Uterus (tissue), 2 donors: ENCODE results near the gene TATDN3.

Experiments
- POLR2A ChIP-seq, 2 donors: fragments of 450-650 bp; IDR thresholded peaks; one replicate each; pipeline ENCODE4 v1.6.1; 2016; ENCODE audit warnings: antibody characterized with exemption in 2 of 2, mild to moderate bottlenecking in 1 of 2, moderate library complexity in 1 of 2
- TF ChIP-seq, protein P1 (sequence below), 4 experiments: fragments of 200-600 bp in 2 of 4; fragments of 450-650 bp in 2 of 4; sonication (generic) in 2 of 4; IDR thresholded peaks; one replicate each; pipeline ENCODE4 v1.5.1; 2016 to 2019; ENCODE audit warnings: antibody characterized with exemption in 4 of 4, mild to moderate bottlenecking in 2 of 4, moderate library complexity in 1 of 4

DNA sequence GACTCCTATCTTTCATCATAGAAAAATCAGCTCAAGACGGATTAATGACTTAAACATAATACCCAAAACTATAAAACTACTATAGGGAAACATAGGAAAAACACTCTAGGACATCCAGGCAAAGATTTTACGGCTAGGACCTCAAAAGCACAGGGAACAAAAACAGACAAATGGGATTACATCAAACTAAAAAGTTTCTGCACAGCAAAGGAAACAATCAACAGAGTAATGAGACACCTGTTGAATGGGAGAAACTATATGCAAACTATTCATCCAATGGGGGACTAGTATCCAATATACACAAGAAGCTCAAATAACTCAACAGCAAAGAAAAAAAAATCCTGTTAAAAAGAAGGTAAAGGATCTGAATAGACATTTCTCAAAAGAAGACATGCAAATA, 18.7 kb upstream of the TATDN3 start:
- TF ChIP-seq, protein P1, sequence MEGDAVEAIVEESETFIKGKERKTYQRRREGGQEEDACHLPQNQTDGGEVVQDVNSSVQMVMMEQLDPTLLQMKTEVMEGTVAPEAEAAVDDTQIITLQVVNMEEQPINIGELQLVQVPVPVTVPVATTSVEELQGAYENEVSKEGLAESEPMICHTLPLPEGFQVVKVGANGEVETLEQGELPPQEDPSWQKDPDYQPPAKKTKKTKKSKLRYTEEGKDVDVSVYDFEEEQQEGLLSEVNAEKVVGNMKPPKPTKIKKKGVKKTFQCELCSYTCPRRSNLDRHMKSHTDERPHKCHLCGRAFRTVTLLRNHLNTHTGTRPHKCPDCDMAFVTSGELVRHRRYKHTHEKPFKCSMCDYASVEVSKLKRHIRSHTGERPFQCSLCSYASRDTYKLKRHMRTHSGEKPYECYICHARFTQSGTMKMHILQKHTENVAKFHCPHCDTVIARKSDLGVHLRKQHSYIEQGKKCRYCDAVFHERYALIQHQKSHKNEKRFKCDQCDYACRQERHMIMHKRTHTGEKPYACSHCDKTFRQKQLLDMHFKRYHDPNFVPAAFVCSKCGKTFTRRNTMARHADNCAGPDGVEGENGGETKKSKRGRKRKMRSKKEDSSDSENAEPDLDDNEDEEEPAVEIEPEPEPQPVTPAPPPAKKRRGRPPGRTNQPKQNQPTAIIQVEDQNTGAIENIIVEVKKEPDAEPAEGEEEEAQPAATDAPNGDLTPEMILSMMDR (IDR thresholded peaks at IDR 0.05) = no peak
- no peak for TF ChIP-seq POLR2A (IDR thresholded peaks at IDR 0.05)
